Ovary (tissue), 3 donors: Measurements from ENCODE around the gene SLC43A1.

Source experiments
- EP300 ChIP-seq: sonication (generic); formaldehyde crosslinking; IDR thresholded peaks from one replicate; pipeline ENCODE4 v1.6.1; 2017; ENCODE audit warnings: antibody characterized with exemption
- POLR2A ChIP-seq: fragments of 450-650 bp; IDR thresholded peaks from one replicate; pipeline ENCODE4 v1.6.1; 2017; ENCODE audit warnings: antibody characterized with exemption, mild to moderate bottlenecking, moderate library complexity
- TF ChIP-seq, protein P1 (sequence below), 3 donors: fragments of 450-650 bp in 2 of 3; fragments of 200-600 bp in 1 of 3; IDR thresholded peaks; one replicate each; pipeline versions ENCODE4 v1.5.1 to v1.8.0; 2016 to 2022; ENCODE audit warnings: antibody characterized with exemption in 3 of 3, mild to moderate bottlenecking in 1 of 3
- donor health status: DM: no; HTN: no; CAD: no.

DNA sequence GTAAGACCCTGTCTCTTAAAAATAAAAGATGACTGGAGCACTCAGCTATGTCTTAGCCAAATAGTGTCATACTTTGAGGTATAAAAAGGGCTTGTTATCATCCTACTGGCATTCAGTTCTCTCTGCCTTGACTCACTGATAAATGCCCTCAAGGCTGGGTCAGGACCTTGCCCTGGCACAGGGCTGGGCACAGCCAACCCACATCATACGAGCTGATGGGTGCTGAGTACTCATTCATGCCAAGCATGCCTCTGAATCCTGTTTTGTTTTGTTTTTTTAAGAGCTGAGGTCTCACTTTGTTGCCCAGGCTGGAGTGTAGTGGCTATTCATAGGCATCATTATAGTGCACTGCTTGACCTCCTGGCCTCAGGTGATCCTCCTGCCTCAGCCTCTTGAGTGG lies 23.8 kb upstream of the SLC43A1 start:
- TF ChIP-seq POLR2A (no peak), EP300 (no peak)
- TF ChIP-seq, protein P1, sequence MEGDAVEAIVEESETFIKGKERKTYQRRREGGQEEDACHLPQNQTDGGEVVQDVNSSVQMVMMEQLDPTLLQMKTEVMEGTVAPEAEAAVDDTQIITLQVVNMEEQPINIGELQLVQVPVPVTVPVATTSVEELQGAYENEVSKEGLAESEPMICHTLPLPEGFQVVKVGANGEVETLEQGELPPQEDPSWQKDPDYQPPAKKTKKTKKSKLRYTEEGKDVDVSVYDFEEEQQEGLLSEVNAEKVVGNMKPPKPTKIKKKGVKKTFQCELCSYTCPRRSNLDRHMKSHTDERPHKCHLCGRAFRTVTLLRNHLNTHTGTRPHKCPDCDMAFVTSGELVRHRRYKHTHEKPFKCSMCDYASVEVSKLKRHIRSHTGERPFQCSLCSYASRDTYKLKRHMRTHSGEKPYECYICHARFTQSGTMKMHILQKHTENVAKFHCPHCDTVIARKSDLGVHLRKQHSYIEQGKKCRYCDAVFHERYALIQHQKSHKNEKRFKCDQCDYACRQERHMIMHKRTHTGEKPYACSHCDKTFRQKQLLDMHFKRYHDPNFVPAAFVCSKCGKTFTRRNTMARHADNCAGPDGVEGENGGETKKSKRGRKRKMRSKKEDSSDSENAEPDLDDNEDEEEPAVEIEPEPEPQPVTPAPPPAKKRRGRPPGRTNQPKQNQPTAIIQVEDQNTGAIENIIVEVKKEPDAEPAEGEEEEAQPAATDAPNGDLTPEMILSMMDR (IDR thresholded peaks at IDR 0.05), result no peak
